Inferior parietal cortex (tissue), 1 donor: ENCODE results near the gene PRICKLE1.

Experiments used
- DNase-seq: peaks from one replicate; pipeline ENCODE4 v3.0.0-alpha.2; 2016; ENCODE audit errors: extremely low spot score

The PRICKLE1 gene

GRCh38 chr12:42450248-42450647 is 139.3 kb downstream of the PRICKLE1 start:
- no peak for DNase-seq

GRCh38 chr12:42448841-42449240 is 140.7 kb downstream of the PRICKLE1 start:
- DNase-seq: no peak

GRCh38 chr12:42447371-42447786 is 142.2 kb downstream of the PRICKLE1 start:
- no peak for DNase-seq

- no peak for DNase-seq
Measured at GRCh38 chr12:42446761-42447160, 142.8 kb downstream of the PRICKLE1 start.

- DNase-seq: no peak
Measured at GRCh38 chr12:42445891-42446290, 143.7 kb downstream of the PRICKLE1 start.

- no peak for DNase-seq
Measured at GRCh38 chr12:42444192-42444943, 145.2 kb downstream of the PRICKLE1 start.

GRCh38 chr12:42442888-42443287 is 146.7 kb downstream of the PRICKLE1 start:
- DNase-seq: no peak

- no peak for DNase-seq
Measured at GRCh38 chr12:42442311-42442759, 147.2 kb downstream of the PRICKLE1 start.

- DNase-seq: no peak
Measured at GRCh38 chr12:42440608-42441007, 148.9 kb downstream of the PRICKLE1 start.

- DNase-seq: no peak
Measured at GRCh38 chr12:42432517-42433140, 156.9 kb downstream of the PRICKLE1 start.

- DNase-seq: no peak
Measured at GRCh38 chr12:42428850-42429249, 160.7 kb downstream of the PRICKLE1 start.

GRCh38 chr12:42426746-42427145 is 162.8 kb downstream of the PRICKLE1 start:
- DNase-seq: peak; percentile 36

- DNase-seq: no peak
Measured at GRCh38 chr12:42422785-42423184, 166.8 kb downstream of the PRICKLE1 start.

GRCh38 chr12:42421844-42422779 is 167.4 kb downstream of the PRICKLE1 start:
- no peak for DNase-seq

GRCh38 chr12:42420395-42420794 is 169.2 kb downstream of the PRICKLE1 start:
- no peak for DNase-seq

GRCh38 chr12:42410340-42410739 is 179.2 kb downstream of the PRICKLE1 start:
- DNase-seq: no peak

GRCh38 chr12:42409471-42409870 is 180.1 kb downstream of the PRICKLE1 start:
- DNase-seq: no peak

- no peak for DNase-seq
Measured at GRCh38 chr12:42407306-42407705, 182.2 kb downstream of the PRICKLE1 start.
